Choroid plexus epithelial cell (primary cell): ENCODE measurements around the gene KRT73.

Source experiments
- DNase-seq: peaks from one replicate; pipeline ENCODE4 v3.0.0-alpha.2; 2010; ENCODE audit warnings: low read depth
- H3K4me3 ChIP-seq: 2 replicates; pipeline ENCODE4 v1.5.1; 2011; ENCODE audit warnings: low read depth, mild to moderate bottlenecking, control low read depth, low read length, moderate library complexity
- CTCF ChIP-seq: conservative IDR thresholded peaks from 2 replicates; pipeline ENCODE4 v1.5.1; 2011; ENCODE audit warnings: low read depth, mild to moderate bottlenecking, control low read depth, inconsistent platforms, low read length, moderate library complexity

KRT73 gene

DNA sequence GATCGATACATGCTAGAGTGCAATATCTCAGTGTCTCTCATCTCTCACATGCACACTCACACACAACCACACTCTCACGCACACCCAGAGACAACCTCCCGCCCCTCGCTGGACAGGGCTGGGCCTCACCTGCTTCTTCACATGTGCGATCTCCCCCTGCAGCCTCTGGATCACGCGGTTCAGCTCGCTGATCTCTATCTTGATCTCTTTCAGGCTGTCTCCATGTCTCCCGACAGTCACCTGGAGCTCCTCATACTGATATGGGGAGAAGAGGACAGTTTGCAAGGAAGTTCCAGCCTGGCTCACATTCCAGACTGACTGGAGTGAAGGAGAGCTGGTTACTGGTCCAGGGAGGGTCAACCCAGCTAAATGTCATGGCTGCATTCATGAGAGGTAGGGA is 29.2 kb upstream of the KRT73 start:
- TF ChIP-seq CTCF, result no peak
- no peak overlapping the region for H3K4me3 ChIP-seq
- DNase-seq, result no peak

DNA sequence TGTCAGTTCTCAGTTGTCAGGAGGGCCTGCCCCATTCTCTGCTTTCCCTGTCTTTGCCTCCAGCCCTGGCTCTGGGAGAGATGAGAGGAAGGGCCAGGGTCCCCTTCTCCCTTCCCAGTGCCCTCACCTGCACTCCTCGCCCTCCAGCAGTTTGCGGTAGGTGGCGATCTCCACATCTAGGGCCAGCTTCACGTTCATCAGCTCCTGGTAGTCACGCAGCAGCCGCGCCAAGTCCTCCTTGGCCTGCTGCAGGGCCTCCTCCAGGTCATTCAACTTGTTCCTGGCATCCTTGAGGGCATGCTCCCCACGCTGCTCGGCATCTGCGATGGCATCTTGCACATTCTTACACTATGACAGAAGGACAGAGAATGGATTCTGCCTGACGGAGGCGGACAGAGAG is 28.3 kb upstream of the KRT73 start:
- no peak for DNase-seq
- TF ChIP-seq CTCF, result no peak
- H3K4me3 ChIP-seq, result no peak overlapping the region

GRCh38 chr12:52645982-52646381 is 27.6 kb upstream of the KRT73 start:
- TF ChIP-seq CTCF, result no peak
- H3K4me3 ChIP-seq, result no peak overlapping the region
- DNase-seq, result no peak

GRCh38 chr12:52645120-52645761 is 26.9 kb upstream of the KRT73 start:
- H3K4me3 ChIP-seq, result no peak overlapping the region
- DNase-seq, result no peak
- no peak for TF ChIP-seq CTCF

GRCh38 chr12:52644078-52644415 is 25.7 kb upstream of the KRT73 start:
- no peak for DNase-seq
- TF ChIP-seq CTCF, result no peak

GRCh38 chr12:52643233-52644077 is 25.1 kb upstream of the KRT73 start:
- no peak overlapping the region for H3K4me3 ChIP-seq
- DNase-seq, result no peak
- TF ChIP-seq CTCF, result no peak

More at GRCh38 chr12:52644078-52644415, 25.7 kb upstream of the KRT73 start:
- no peak overlapping the region for H3K4me3 ChIP-seq

DNA sequence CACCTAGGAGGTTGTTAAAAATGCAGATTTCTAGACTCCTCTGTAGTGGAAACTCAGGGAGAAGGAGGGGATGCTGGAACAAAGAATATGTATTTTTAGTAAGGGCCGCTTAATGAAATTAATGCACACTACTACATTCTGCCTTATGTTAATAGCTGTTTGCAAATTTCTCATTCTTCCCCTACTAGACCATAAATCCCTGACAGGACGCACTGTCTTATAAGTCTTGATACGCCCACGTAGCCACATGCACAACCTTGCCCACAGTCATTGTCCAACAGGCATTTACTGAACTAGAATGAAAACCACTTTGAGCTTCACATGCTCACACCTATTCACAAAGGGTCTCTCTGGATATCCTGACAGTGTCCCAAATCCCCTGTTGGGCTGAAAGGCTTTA is 23.1 kb upstream of the KRT73 start:
- no peak for TF ChIP-seq CTCF
- H3K4me3 ChIP-seq, result no peak overlapping the region
- no peak for DNase-seq
